Measurements from ENCODE around the gene NR3C1.

DNA sequence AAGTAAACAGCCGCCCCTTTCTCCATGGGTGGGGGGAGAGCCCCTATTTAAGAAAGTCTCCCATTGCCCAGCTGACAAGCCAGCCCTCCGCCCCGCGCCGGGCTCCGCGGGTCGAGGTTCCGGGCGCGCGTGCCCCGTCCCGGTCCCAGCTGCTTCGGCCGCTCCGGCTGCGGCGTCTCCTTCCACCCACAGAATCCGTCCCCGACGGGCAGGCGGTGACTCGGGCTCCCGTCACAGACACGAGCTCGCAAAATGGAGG lies 223 bp downstream of the NR3C1 start:
- TF ChIP-seq, protein P1, sequence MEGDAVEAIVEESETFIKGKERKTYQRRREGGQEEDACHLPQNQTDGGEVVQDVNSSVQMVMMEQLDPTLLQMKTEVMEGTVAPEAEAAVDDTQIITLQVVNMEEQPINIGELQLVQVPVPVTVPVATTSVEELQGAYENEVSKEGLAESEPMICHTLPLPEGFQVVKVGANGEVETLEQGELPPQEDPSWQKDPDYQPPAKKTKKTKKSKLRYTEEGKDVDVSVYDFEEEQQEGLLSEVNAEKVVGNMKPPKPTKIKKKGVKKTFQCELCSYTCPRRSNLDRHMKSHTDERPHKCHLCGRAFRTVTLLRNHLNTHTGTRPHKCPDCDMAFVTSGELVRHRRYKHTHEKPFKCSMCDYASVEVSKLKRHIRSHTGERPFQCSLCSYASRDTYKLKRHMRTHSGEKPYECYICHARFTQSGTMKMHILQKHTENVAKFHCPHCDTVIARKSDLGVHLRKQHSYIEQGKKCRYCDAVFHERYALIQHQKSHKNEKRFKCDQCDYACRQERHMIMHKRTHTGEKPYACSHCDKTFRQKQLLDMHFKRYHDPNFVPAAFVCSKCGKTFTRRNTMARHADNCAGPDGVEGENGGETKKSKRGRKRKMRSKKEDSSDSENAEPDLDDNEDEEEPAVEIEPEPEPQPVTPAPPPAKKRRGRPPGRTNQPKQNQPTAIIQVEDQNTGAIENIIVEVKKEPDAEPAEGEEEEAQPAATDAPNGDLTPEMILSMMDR (conservative IDR thresholded peaks at IDR 0.05; ENCODE audit: low read depth, low read length): no peak
- TF ChIP-seq POLR2A (IDR thresholded peaks at IDR 0.05; ENCODE audit: low read depth, low read length) (no peak; the same call in none of the 2 replicates), CHD1 (IDR thresholded peaks at IDR 0.05; ENCODE audit: low read depth, low read length) (0 out of 2 replicates have a peak, but pooled peaks have one; percentile 2), NFE2L2 (IDR thresholded peaks at IDR 0.05; ENCODE audit: low read depth, low read length) (no peak)
- TF ChIP-seq, protein P2, sequence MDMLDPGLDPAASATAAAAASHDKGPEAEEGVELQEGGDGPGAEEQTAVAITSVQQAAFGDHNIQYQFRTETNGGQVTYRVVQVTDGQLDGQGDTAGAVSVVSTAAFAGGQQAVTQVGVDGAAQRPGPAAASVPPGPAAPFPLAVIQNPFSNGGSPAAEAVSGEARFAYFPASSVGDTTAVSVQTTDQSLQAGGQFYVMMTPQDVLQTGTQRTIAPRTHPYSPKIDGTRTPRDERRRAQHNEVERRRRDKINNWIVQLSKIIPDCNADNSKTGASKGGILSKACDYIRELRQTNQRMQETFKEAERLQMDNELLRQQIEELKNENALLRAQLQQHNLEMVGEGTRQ (IDR thresholded peaks at IDR 0.05; ENCODE audit: low read depth, low read length): no peak
- TF ChIP-seq, protein P3, sequence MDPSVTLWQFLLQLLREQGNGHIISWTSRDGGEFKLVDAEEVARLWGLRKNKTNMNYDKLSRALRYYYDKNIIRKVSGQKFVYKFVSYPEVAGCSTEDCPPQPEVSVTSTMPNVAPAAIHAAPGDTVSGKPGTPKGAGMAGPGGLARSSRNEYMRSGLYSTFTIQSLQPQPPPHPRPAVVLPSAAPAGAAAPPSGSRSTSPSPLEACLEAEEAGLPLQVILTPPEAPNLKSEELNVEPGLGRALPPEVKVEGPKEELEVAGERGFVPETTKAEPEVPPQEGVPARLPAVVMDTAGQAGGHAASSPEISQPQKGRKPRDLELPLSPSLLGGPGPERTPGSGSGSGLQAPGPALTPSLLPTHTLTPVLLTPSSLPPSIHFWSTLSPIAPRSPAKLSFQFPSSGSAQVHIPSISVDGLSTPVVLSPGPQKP (IDR thresholded peaks at IDR 0.05; ENCODE audit: borderline replicate concordance, low read depth, low read length): no peak
